Measurements from ENCODE around the gene VN1R4. TPM values are rescaled to one million over a fixed set of nuclear protein-coding genes. Genes with fewer than 3 reads are reported as not detected.
"Not testable (repeated sequence)": the region's sequence is repeated elsewhere in the genome, so short reads cannot be mapped to it uniquely, and the experiment has no call there.

VN1R4 gene
- total RNA-seq, 1 experiment from 2014 or later, result not detected

GRCh38 chr19:53275480-53275879, 8.0 kb upstream of the VN1R4 start:
- ChIA-PET CTCF (no interaction called here), POLR2A (ENCODE audit: unreplicated experiment) (no interaction called here)
- Histone ChIP-seq H3K4me1 (replicated peaks; ENCODE audit: insufficient read depth) (no peaks in the 10 kb centered on the region), H3K9me3 (ENCODE audit: insufficient read depth, low read depth) (no peaks in the 10 kb centered on the region; the same call in 1 of the 2 replicates), H3F3A (ENCODE audit: insufficient read depth, low read depth) (no peaks in the 10 kb centered on the region), H3K27me3 (ENCODE audit: insufficient read depth, low read depth) (peaks cover 77% of the 10 kb centered on the region), H3K36me3 (ENCODE audit: low read depth) (no peaks in the 10 kb centered on the region), H3K4me3 (no peak overlapping the region), H2AFZ (no peak overlapping the region), H3K27ac (no peak overlapping the region), H3K79me2 (ENCODE audit: low read depth) (no peaks in the 10 kb centered on the region), H4K20me1 (ENCODE audit: insufficient read depth) (no peaks in the 10 kb centered on the region), H3K9me2 (ENCODE audit: insufficient read depth) (no peaks in the 10 kb centered on the region), H3K4me2 (no peak overlapping the region)
- intact Hi-C loops (cut with micrococcal nuclease; ENCODE audit: unreplicated experiment), result no loop called here
- TF ChIP-seq EZH2 (IDR thresholded peaks at IDR 0.05; ENCODE audit: low read depth), result no peak
- TF ChIP-seq, protein P1, sequence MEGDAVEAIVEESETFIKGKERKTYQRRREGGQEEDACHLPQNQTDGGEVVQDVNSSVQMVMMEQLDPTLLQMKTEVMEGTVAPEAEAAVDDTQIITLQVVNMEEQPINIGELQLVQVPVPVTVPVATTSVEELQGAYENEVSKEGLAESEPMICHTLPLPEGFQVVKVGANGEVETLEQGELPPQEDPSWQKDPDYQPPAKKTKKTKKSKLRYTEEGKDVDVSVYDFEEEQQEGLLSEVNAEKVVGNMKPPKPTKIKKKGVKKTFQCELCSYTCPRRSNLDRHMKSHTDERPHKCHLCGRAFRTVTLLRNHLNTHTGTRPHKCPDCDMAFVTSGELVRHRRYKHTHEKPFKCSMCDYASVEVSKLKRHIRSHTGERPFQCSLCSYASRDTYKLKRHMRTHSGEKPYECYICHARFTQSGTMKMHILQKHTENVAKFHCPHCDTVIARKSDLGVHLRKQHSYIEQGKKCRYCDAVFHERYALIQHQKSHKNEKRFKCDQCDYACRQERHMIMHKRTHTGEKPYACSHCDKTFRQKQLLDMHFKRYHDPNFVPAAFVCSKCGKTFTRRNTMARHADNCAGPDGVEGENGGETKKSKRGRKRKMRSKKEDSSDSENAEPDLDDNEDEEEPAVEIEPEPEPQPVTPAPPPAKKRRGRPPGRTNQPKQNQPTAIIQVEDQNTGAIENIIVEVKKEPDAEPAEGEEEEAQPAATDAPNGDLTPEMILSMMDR (conservative IDR thresholded peaks at IDR 0.05), result no peak
- no TSS peak for BruUV-seq (replicated peaks)
- no peak for DNase-seq

GRCh38 chr19:53272044-53272443, 4.5 kb upstream of the VN1R4 start:
- intact Hi-C loops (cut with micrococcal nuclease; ENCODE audit: unreplicated experiment), result no loop called here
- no peak for DNase-seq
- TF ChIP-seq, protein P1 (conservative IDR thresholded peaks at IDR 0.05), result no peak
- TF ChIP-seq EZH2 (IDR thresholded peaks at IDR 0.05; ENCODE audit: low read depth), result no peak
- no peaks in the 10 kb centered on the region for H3K9me2 ChIP-seq (ENCODE audit: insufficient read depth)
- no peak overlapping the region for H3K27ac ChIP-seq
- H2AFZ ChIP-seq, result no peak overlapping the region
- CTCF ChIA-PET, result no interaction called here
- no peaks in the 10 kb centered on the region for H3K4me1 ChIP-seq (replicated peaks; ENCODE audit: insufficient read depth)
- POLR2A ChIA-PET (ENCODE audit: unreplicated experiment), result no interaction called here
- peaks cover 57% of the 10 kb centered on the region for H3K27me3 ChIP-seq (ENCODE audit: insufficient read depth, low read depth)
- H3K9me3 ChIP-seq (ENCODE audit: insufficient read depth, low read depth), result no peaks in the 10 kb centered on the region; the same call in 1 of the 2 replicates
- H3F3A ChIP-seq (ENCODE audit: insufficient read depth, low read depth), result no peaks in the 10 kb centered on the region
- no peak overlapping the region for H3K4me3 ChIP-seq
- no peaks in the 10 kb centered on the region for H3K36me3 ChIP-seq (ENCODE audit: low read depth)
- H4K20me1 ChIP-seq (ENCODE audit: insufficient read depth), result no peaks in the 10 kb centered on the region
- no peaks in the 10 kb centered on the region for H3K79me2 ChIP-seq (ENCODE audit: low read depth)
- no TSS peak for BruUV-seq (replicated peaks)
- no peak overlapping the region for H3K4me2 ChIP-seq

- H3K27ac ChIP-seq; H4K20me1 ChIP-seq (ENCODE audit: insufficient read depth); H3K36me3 ChIP-seq (ENCODE audit: low read depth); H3K4me3 ChIP-seq; intact Hi-C loops (cut with micrococcal nuclease; ENCODE audit: unreplicated experiment); CTCF ChIA-PET; POLR2A ChIA-PET (ENCODE audit: unreplicated experiment); H3K9me3 ChIP-seq (ENCODE audit: insufficient read depth, low read depth); H3K4me1 ChIP-seq (replicated peaks; ENCODE audit: insufficient read depth); H3K9me2 ChIP-seq (ENCODE audit: insufficient read depth); H3K4me2 ChIP-seq; BruUV-seq (replicated peaks); H3K79me2 ChIP-seq (ENCODE audit: low read depth); H3F3A ChIP-seq (ENCODE audit: insufficient read depth, low read depth); DNase-seq; H2AFZ ChIP-seq: not testable (repeated sequence)
- H3K27me3 ChIP-seq (ENCODE audit: insufficient read depth, low read depth), result peaks cover 38% of the 10 kb centered on the region
These were observed 2.3 kb upstream of the VN1R4 start for GRCh38 chr19:53269861-53270260.

GRCh38 chr19:53257715-53258342, 9.7 kb downstream of the VN1R4 start, which contains the start of gene VN1R2:
Gene VN1R2, plus strand, starts transcription at chr19:53258292. Its CDS starts 84 bp downstream, at chr19:53258376.
- H3K4me3 ChIP-seq; H4K20me1 ChIP-seq (ENCODE audit: insufficient read depth); H3F3A ChIP-seq (ENCODE audit: insufficient read depth, low read depth); H3K27ac ChIP-seq; H3K9me3 ChIP-seq (ENCODE audit: insufficient read depth, low read depth); CTCF ChIA-PET; H3K27me3 ChIP-seq (ENCODE audit: insufficient read depth, low read depth); H3K9me2 ChIP-seq (ENCODE audit: insufficient read depth); H3K36me3 ChIP-seq (ENCODE audit: low read depth); H3K4me2 ChIP-seq; H3K79me2 ChIP-seq (ENCODE audit: low read depth); H3K4me1 ChIP-seq (replicated peaks; ENCODE audit: insufficient read depth); POLR2A ChIA-PET (ENCODE audit: unreplicated experiment); H2AFZ ChIP-seq; intact Hi-C loops (cut with micrococcal nuclease; ENCODE audit: unreplicated experiment); BruUV-seq (replicated peaks); DNase-seq: not testable (repeated sequence)

Data from PC-9 (cell line).